HG02840 (cell line): ENCODE results near the gene PRDM2.
"Not testable (repeated sequence)": the region's sequence is repeated elsewhere in the genome, so short reads cannot be mapped to it uniquely, and the experiment has no call there.

Experiments used
- ATAC-seq: cut with Tn5 transposase; IDR thresholded peaks from one replicate; pipeline ENCODE4 v1.9.1; 2021; ENCODE audit warnings: mild to moderate bottlenecking, moderate library complexity, moderate number of reproducible peaks; ENCODE audit not compliant: unreplicated experiment, low FRiP score

PRDM2 gene

GRCh38 chr1:13699936-13700520 lies at the start of gene PRDM2:
Gene PRDM2 (plus strand): TSS chr1:13700188. CDS start chr1:13715606, 15,418 bp downstream.
- ATAC-seq: peak; percentile 44

GRCh38 chr1:13651279-13651678 lies 48.7 kb upstream of the PRDM2 start:
- no peak for ATAC-seq

- ATAC-seq: no peak
These were observed 47.8 kb upstream of the PRDM2 start for GRCh38 chr1:13652238-13652637.

- ATAC-seq: no peak
These were observed 38.4 kb upstream of the PRDM2 start for GRCh38 chr1:13661539-13661938.

- no peak for ATAC-seq
These were observed 37.5 kb upstream of the PRDM2 start for GRCh38 chr1:13662493-13662892.

GRCh38 chr1:13663969-13664368 lies 36.0 kb upstream of the PRDM2 start:
- no peak for ATAC-seq

GRCh38 chr1:13664451-13664850 lies 35.5 kb upstream of the PRDM2 start:
- ATAC-seq: no peak

GRCh38 chr1:13666317-13666716 lies 33.7 kb upstream of the PRDM2 start:
- no peak for ATAC-seq

GRCh38 chr1:13667691-13668090 lies 32.3 kb upstream of the PRDM2 start:
- ATAC-seq: no peak

- no peak for ATAC-seq
These were observed 25.6 kb upstream of the PRDM2 start for GRCh38 chr1:13674377-13674776.

- ATAC-seq: no peak
These were observed 24.8 kb upstream of the PRDM2 start for GRCh38 chr1:13675151-13675651.

GRCh38 chr1:13677896-13678295 lies 22.1 kb upstream of the PRDM2 start:
- ATAC-seq: no peak

- ATAC-seq: no peak
These were observed 20.3 kb upstream of the PRDM2 start for GRCh38 chr1:13679651-13680050.

- ATAC-seq: not testable (repeated sequence)
These were observed 19.4 kb upstream of the PRDM2 start for GRCh38 chr1:13680609-13681008.

- ATAC-seq: no peak
These were observed 18.1 kb upstream of the PRDM2 start for GRCh38 chr1:13681921-13682320.

GRCh38 chr1:13682444-13682843 lies 17.5 kb upstream of the PRDM2 start:
- no peak for ATAC-seq

- ATAC-seq: no peak
These were observed 16.8 kb upstream of the PRDM2 start for GRCh38 chr1:13683206-13683605.

GRCh38 chr1:13687151-13687715 lies 12.8 kb upstream of the PRDM2 start:
- no peak for ATAC-seq

- not testable (repeated sequence) for ATAC-seq
These were observed 6.9 kb upstream of the PRDM2 start for GRCh38 chr1:13693094-13693493.

- no peak for ATAC-seq
These were observed 4.9 kb upstream of the PRDM2 start for GRCh38 chr1:13694886-13695684.

GRCh38 chr1:13697738-13698137 lies 2.2 kb upstream of the PRDM2 start:
- no peak for ATAC-seq

GRCh38 chr1:13699510-13699909 lies 478 bp upstream of the PRDM2 start:
- ATAC-seq: no peak
